MCF 10A (cell line): Measurements from ENCODE around the gene SRD5A1. TPM values are rescaled to one million over a fixed set of nuclear protein-coding genes. Genes with fewer than 3 reads are reported as not detected.

ENCODE experiments used
- BruUV-seq: library from RNA; stranded (reverse); fragments of 400-500 nt; replicated peaks from 2 replicates; lab custom pipeline; 2021; lab: Mats Ljungman, UMichigan
- CTCF ChIA-PET: fragments of 300-600 bp; sonication (Branson Sonifier 250); formaldehyde crosslinking; extraction: SDS; loops from one replicate; lab custom pipeline; 2021; ENCODE audit warnings: antibody characterized with exemption, inconsistent platforms; lab: Yijun Ruan, JAX
- POLR2A ChIA-PET: fragments of 300-600, 350-650 bp; sonication (Branson Sonifier 250); formaldehyde crosslinking; extraction: SDS; loops from one replicate; lab custom pipeline; 2020; ENCODE audit warnings: antibody characterized with exemption, inconsistent platforms; lab: Yijun Ruan, JAX
- DNase-seq: peaks from one replicate; pipeline ENCODE4 v3.0.0-alpha.2; 2018; ENCODE audit not compliant: unreplicated experiment
- H3K27ac Mint-ChIP-seq: one replicate; pipeline ENCODE4 v1.8.0; 2022; ENCODE audit warnings: mild to moderate bottlenecking, low read depth, mixed read lengths; ENCODE audit not compliant: unreplicated experiment
- H3K27me3 Mint-ChIP-seq: one replicate; pipeline ENCODE4 v1.8.0; 2022; ENCODE audit warnings: mixed read lengths; ENCODE audit not compliant: insufficient read depth, unreplicated experiment
- H3K36me3 Mint-ChIP-seq: one replicate; pipeline ENCODE4 v1.8.0; 2022; ENCODE audit warnings: mild to moderate bottlenecking, moderate library complexity, mixed read lengths; ENCODE audit not compliant: insufficient read depth, unreplicated experiment
- H3K4me1 Mint-ChIP-seq: one replicate; pipeline ENCODE4 v1.8.0; 2022; ENCODE audit warnings: mixed read lengths; ENCODE audit not compliant: insufficient read depth, unreplicated experiment
- H3K4me3 Mint-ChIP-seq: one replicate; pipeline ENCODE4 v1.8.0; 2022; ENCODE audit warnings: mild to moderate bottlenecking, moderate library complexity, mixed read lengths; ENCODE audit not compliant: unreplicated experiment
- H3K9me3 Mint-ChIP-seq: one replicate; pipeline ENCODE4 v1.8.0; 2022; ENCODE audit warnings: mixed read lengths; ENCODE audit not compliant: unreplicated experiment
- intact Hi-C: fragments of 100-400 bp; cut with micrococcal nuclease; formaldehyde crosslinking; loops from 2 replicates; pipeline ENCODE4 v1.14.1; 2022
- total RNA-seq: library from RNA; stranded (reverse); gene quantifications from 2 replicates; pipeline ENCODE4 v1.2.3, GENCODE V29; 2022
- TF ChIP-seq, protein P1 (sequence below): fragments of 200-600 bp; IDR thresholded peaks from one replicate; pipeline ENCODE4 v1.8.0; 2022; ENCODE audit warnings: antibody characterized with exemption, mild to moderate bottlenecking; ENCODE audit not compliant: unreplicated experiment

Gene SRD5A1
- total RNA-seq, 1 experiment from 2014 or later = 12.4 TPM

DNA sequence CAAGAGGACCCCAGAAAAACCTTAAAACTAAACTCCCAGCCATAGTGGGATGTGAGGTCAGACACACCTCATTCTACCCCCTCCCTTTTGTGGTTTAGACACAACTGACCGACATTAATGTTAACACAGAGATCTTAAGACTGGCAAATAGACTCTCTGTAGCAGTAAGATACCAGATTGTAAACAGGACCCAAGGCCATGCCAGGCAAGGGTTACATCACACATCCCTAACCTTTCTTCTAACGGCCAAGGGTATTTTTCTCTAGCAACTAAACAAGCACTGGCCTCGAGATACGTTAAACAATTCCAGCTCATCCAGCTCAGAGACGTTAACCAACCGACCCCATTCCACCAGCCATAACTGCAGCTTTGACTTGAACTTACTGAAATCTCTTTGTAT, 39.2 kb upstream of the SRD5A1 start:
- intact Hi-C loops = no loop called here

DNA sequence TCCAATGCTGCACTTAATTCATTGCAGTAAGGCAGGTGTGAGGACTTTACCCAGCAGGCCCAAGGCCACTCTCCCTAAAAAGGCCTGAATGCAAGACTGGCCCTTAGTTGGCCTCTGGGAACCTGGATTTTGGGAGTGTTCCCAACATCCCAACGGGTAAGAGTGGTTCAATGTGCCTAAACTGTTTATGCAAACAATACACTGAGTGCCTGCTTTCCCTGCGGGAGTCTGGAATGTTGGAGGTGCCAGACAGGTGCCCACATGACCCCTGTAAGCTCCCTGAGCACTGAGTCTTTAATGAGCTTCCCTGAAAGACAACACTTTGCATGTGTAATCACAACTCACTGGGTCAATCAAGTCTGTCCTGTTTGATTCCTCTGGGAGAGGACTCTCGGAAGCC, 37.8 kb upstream of the SRD5A1 start:
- Mint-ChIP-seq H3K36me3 (peaks cover 35% of the 10 kb centered on the region), H3K4me3 (no peak overlapping the region), H3K27me3 (no peaks in the 10 kb centered on the region), H3K4me1 (peaks cover 12% of the 10 kb centered on the region), H3K9me3 (no peaks in the 10 kb centered on the region), H3K27ac (no peak overlapping the region)
- no peak for DNase-seq
- POLR2A ChIA-PET = interaction anchor here (1.2 kb wide), 1 partner anchor 1107 kb away, joined by 3 read pairs; no protein-coding TSS in a partner anchor
- CTCF ChIA-PET = interaction anchor here (1.3 to 1.5 kb wide), 2 partner anchors 10 to 1098 kb away, joined by 4 to 6 read pairs; no protein-coding TSS in a partner anchor
- TF ChIP-seq, protein P1, sequence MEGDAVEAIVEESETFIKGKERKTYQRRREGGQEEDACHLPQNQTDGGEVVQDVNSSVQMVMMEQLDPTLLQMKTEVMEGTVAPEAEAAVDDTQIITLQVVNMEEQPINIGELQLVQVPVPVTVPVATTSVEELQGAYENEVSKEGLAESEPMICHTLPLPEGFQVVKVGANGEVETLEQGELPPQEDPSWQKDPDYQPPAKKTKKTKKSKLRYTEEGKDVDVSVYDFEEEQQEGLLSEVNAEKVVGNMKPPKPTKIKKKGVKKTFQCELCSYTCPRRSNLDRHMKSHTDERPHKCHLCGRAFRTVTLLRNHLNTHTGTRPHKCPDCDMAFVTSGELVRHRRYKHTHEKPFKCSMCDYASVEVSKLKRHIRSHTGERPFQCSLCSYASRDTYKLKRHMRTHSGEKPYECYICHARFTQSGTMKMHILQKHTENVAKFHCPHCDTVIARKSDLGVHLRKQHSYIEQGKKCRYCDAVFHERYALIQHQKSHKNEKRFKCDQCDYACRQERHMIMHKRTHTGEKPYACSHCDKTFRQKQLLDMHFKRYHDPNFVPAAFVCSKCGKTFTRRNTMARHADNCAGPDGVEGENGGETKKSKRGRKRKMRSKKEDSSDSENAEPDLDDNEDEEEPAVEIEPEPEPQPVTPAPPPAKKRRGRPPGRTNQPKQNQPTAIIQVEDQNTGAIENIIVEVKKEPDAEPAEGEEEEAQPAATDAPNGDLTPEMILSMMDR = no peak
- intact Hi-C loops = no loop called here
- no TSS peak for BruUV-seq

More for the DNA sequence above, 39.2 kb upstream of the SRD5A1 start:
- POLR2A ChIA-PET = interaction anchor here (1.2 kb wide), 1 partner anchor 1106 kb away, joined by 3 read pairs; no protein-coding TSS in a partner anchor
- peaks cover 12% of the 10 kb centered on the region for H3K4me1 Mint-ChIP-seq
- DNase-seq = no peak
- no peak overlapping the region for H3K27ac Mint-ChIP-seq
- TF ChIP-seq, protein P1 = no peak
- CTCF ChIA-PET = interaction anchor here (0.6 to 1.5 kb wide), 4 partner anchors 11 to 1097 kb away, joined by 3 to 6 read pairs (median 4); no protein-coding TSS in a partner anchor
- no TSS peak for BruUV-seq
- no peaks in the 10 kb centered on the region for H3K27me3 Mint-ChIP-seq
- peaks cover 23% of the 10 kb centered on the region for H3K36me3 Mint-ChIP-seq
- H3K9me3 Mint-ChIP-seq = no peaks in the 10 kb centered on the region
- no peak overlapping the region for H3K4me3 Mint-ChIP-seq

DNA sequence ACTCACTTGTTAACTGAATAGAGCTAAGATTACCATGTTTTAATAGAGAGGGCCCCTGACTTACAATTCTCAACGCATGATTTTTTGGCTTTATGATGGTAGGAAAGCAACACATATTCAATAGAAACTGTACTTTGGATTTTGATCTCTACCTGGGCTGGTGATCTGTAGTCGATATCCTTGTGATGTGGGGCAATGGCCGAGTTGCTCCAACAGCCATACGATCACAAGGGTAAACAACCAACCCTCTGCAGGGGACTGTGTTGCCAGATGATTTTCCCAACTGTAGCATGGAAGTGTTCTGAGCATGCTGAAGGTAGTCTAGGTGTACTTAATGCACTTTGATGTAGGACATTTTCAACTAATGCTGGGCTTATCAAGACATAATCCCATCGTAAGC, 36.9 kb upstream of the SRD5A1 start:
- TF ChIP-seq, protein P1 = no peak
- CTCF ChIA-PET = no interaction called here
- H3K36me3 Mint-ChIP-seq = peaks cover 40% of the 10 kb centered on the region
- peaks cover 12% of the 10 kb centered on the region for H3K4me1 Mint-ChIP-seq
- POLR2A ChIA-PET = no interaction called here
- BruUV-seq = no TSS peak
- no peaks in the 10 kb centered on the region for H3K9me3 Mint-ChIP-seq
- H3K27ac Mint-ChIP-seq = no peak overlapping the region
- H3K4me3 Mint-ChIP-seq = no peak overlapping the region
- intact Hi-C loops = no loop called here
- no peaks in the 10 kb centered on the region for H3K27me3 Mint-ChIP-seq
- DNase-seq = no peak

DNA sequence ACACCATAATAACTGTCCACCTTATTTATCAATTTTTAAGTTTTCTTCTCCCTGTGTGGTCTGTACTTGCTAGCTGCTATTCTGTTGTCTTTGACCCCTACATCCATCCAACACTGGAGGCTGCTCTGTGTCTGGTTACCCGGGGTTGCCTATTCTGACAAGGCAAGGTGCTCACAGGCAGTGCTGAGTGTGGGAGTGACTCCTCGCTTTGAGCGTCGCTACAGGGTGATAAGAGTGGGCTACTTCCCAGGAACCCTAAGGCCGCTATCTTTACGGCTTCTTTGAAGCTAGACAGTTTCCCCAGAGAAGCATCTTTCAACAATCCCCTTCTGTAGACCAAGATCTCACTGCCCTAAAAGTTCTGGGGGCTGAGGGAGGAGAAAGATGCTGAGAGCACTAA, 35.7 kb upstream of the SRD5A1 start:
- BruUV-seq = no TSS peak
- Mint-ChIP-seq H3K27me3 (no peaks in the 10 kb centered on the region), H3K4me3 (no peak overlapping the region), H3K36me3 (peaks cover 46% of the 10 kb centered on the region), H3K4me1 (peaks cover 9% of the 10 kb centered on the region), H3K27ac (no peak overlapping the region), H3K9me3 (no peaks in the 10 kb centered on the region)
- intact Hi-C loops = no loop called here
- no peak for DNase-seq
- POLR2A ChIA-PET = no interaction called here
- TF ChIP-seq, protein P1 = no peak
- CTCF ChIA-PET = no interaction called here
